Right lobe of liver (tissue), 6 donors: ENCODE measurements around the gene FAIM2. TPM values are rescaled to one million over a fixed set of nuclear protein-coding genes. Genes with fewer than 3 reads are reported as not detected.
A peak's percentile ranks its signal among the peaks of the same experiment; 100 is the strongest.

ENCODE experiments used
- ATAC-seq, 4 donors: fragments of 200-7000 bp; cut with Tn5 transposase; one replicate each; pipeline ENCODE4 v1.9.1; 2020; ENCODE audit warnings: mild to moderate bottlenecking in 4 of 4, moderate library complexity in 4 of 4
- DNase-seq, 3 donors: peaks; one replicate each; pipeline ENCODE4 v3.0.0-alpha.2; 2020
- H3K27ac ChIP-seq, 3 donors: fragments of 200-600 bp; one replicate each; pipeline ENCODE4 v1.8.0; 2022
- H3K27me3 ChIP-seq, 2 donors: fragments of 200-600 bp; one replicate each; pipeline ENCODE4 v1.8.0; 2022
- H3K36me3 ChIP-seq, 4 donors: fragments of 200-600 bp; sonication (generic) in 1 of 4; one replicate each; pipeline versions ENCODE4 v1.5.1 to v1.8.0; 2017 to 2022; ENCODE audit warnings: control low read depth in 1 of 4
- H3K4me1 ChIP-seq, 4 donors: fragments of 200-600 bp; sonication (generic) in 1 of 4; one replicate each; pipeline versions ENCODE4 v1.5.1 to v1.8.0; 2017 to 2022; ENCODE audit warnings: control low read depth in 1 of 4
- H3K4me3 ChIP-seq, 3 donors: fragments of 200-600 bp; one replicate each; pipeline ENCODE4 v1.8.0; 2022
- H3K9me3 ChIP-seq, 4 donors: fragments of 200-600 bp; sonication (generic) in 1 of 4; one replicate each; pipeline versions ENCODE4 v1.5.1 to v1.8.0; 2017 to 2022; ENCODE audit warnings: control low read depth in 1 of 4
- CTCF ChIP-seq, 4 donors: fragments of 200-600 bp in 3 of 4; fragments of 450-650 bp in 1 of 4; IDR thresholded peaks; one replicate each; pipeline versions ENCODE4 v1.5.1 to v1.8.0; 2016 to 2022; ENCODE audit warnings: antibody characterized with exemption in 4 of 4, mild to moderate bottlenecking in 2 of 4
- POLR2A ChIP-seq: fragments of 450-650 bp; IDR thresholded peaks from one replicate; pipeline ENCODE4 v1.6.1; 2017; ENCODE audit warnings: antibody characterized with exemption, mild to moderate bottlenecking
- WGBS: methylation state at CpG from one replicate; pipeline ENCODE4 v1.1.6; 2018; ENCODE audit warnings: low coverage, low lambda C conversion rate; ENCODE audit not compliant: insufficient coverage; ENCODE audit errors: missing lambda C conversion rate; 5-methylcytosine and 5-hydroxymethylcytosine counted together
- intact Hi-C, 2 donors: fragments of 100-400 bp; cut with DNase I; formaldehyde crosslinking; loops; one replicate each; pipeline versions ENCODE4 v1.11.2 to v1.14.1; 2022
- total RNA-seq, 6 experiments: library from RNA; depleted of rRNA in 2 of 6; stranded (reverse); fragments of >200 nt in 2 of 6; fragmentation: NEBNext Ultra II Directional in 3 of 6; extraction: Animal tissue kit (Norgen Biotek cat#: 25700) in 3 of 6; gene quantifications; one replicate each; pipeline versions ENCODE4 v1.1.0 to v1.2.4, GENCODE V29; 2016 to 2023
- donor health status: DM: no; HTN: yes; CAD: no.
- donor health status: DM: no; HTN: no; CAD: no.
- donor health status: DM: no; HTN: no; CAD: no.
- donor health status: DM: no; HTN: yes; CAD: no.
- donor health status: DM: no; HTN: yes; CAD: no.

The FAIM2 gene
- total RNA-seq, 6 experiments from 2014 or later, result 0.16 TPM; not detected in 5

GRCh38 chr12:49878021-49878420 lies 25.7 kb downstream of the FAIM2 start:
- ATAC-seq (no peak), DNase-seq (no peak)
- Histone ChIP-seq H3K9me3 (no peaks in the 10 kb centered on the region), H3K27ac (no peak overlapping the region), H3K36me3 (no peaks in the 10 kb centered on the region), H3K4me1 (no peaks in the 10 kb centered on the region), H3K4me3 (no peak overlapping the region), H3K27me3 (no peaks in the 10 kb centered on the region)
- 40% methylated on average over 2 of the region's 2 CpGs for WGBS
- TF ChIP-seq POLR2A, result no peak
- no peak for TF ChIP-seq CTCF (IDR thresholded peaks at IDR 0.05)
- intact Hi-C loops, result loop anchor here in 1 of 2 donors (10.0 kb wide), 1 partner anchor 187 kb away; no protein-coding TSS in a partner anchor

- TF ChIP-seq POLR2A (no peak), CTCF (IDR thresholded peaks at IDR 0.05) (no peak)
- Histone ChIP-seq H3K9me3 (no peaks in the 10 kb centered on the region), H3K36me3 (no peaks in the 10 kb centered on the region), H3K27me3 (no peaks in the 10 kb centered on the region), H3K27ac (no peak overlapping the region), H3K4me3 (no peak overlapping the region), H3K4me1 (no peaks in the 10 kb centered on the region)
- ATAC-seq (no peak), DNase-seq (peak in 2 of 3 donors; percentile 31 to 34)
- 89% methylated on average over 3 of the region's 5 CpGs for WGBS
- intact Hi-C loops, result loop anchor here in 1 of 2 donors (10.0 kb wide), 1 partner anchor 188 kb away; no protein-coding TSS in a partner anchor
Observed at GRCh38 chr12:49877066-49877465, 26.6 kb downstream of the FAIM2 start.

- TF ChIP-seq POLR2A (no peak), CTCF (IDR thresholded peaks at IDR 0.05) (no peak)
- Histone ChIP-seq H3K36me3 (no peaks in the 10 kb centered on the region), H3K4me1 (no peaks in the 10 kb centered on the region), H3K27ac (no peak overlapping the region), H3K4me3 (no peak overlapping the region), H3K27me3 (no peaks in the 10 kb centered on the region), H3K9me3 (no peaks in the 10 kb centered on the region)
- whole genome bisulfite sequencing, result 76% methylated on average over 3 of the region's 3 CpGs
- ATAC-seq, result no peak
- no peak for DNase-seq
- intact Hi-C loops, result loop anchor here in 1 of 2 donors (10.0 kb wide), 1 partner anchor 189 kb away; no protein-coding TSS in a partner anchor
Observed at GRCh38 chr12:49876070-49876469, 27.6 kb downstream of the FAIM2 start.

GRCh38 chr12:49875115-49875720 lies 28.5 kb downstream of the FAIM2 start:
- no peak for ATAC-seq
- no peaks in the 10 kb centered on the region for H3K36me3 ChIP-seq

More at GRCh38 chr12:49875115-49875720, 28.5 kb downstream of the FAIM2 start:
- no peaks in the 10 kb centered on the region for H3K27me3 ChIP-seq
- H3K9me3 ChIP-seq, result no peaks in the 10 kb centered on the region
- 93% methylated on average over 9 of the region's 9 CpGs for WGBS
- intact Hi-C loops, result loop anchor here in 1 of 2 donors (10.0 kb wide), 1 partner anchor 190 kb away; no protein-coding TSS in a partner anchor
- no peaks in the 10 kb centered on the region for H3K4me1 ChIP-seq
- H3K4me3 ChIP-seq, result no peak overlapping the region
- DNase-seq, result no peak
- no peak overlapping the region for H3K27ac ChIP-seq
- TF ChIP-seq POLR2A (no peak), CTCF (IDR thresholded peaks at IDR 0.05) (no peak)
